Suprapubic skin (tissue), 4 donors: ENCODE measurements around the gene TMEM98. TPM values are rescaled to one million over a fixed set of nuclear protein-coding genes. Genes with fewer than 3 reads are reported as not detected.
"Not testable (repeated sequence)": the region's sequence is repeated elsewhere in the genome, so short reads cannot be mapped to it uniquely, and the experiment has no call there.

Experiments used
- DNase-seq, 2 donors: peaks; one replicate each; pipeline ENCODE4 v3.0.0-alpha.2; 2019; ENCODE audit warnings: low spot score in 2 of 2
- H3K27ac ChIP-seq: fragments of 200-600 bp; sonication (generic); one replicate; pipeline ENCODE4 v1.5.1; 2019
- H3K27me3 ChIP-seq: fragments of 200-600 bp; sonication (generic); one replicate; pipeline ENCODE4 v1.5.1; 2019
- H3K36me3 ChIP-seq: fragments of 200-600 bp; sonication (generic); one replicate; pipeline ENCODE4 v1.5.1; 2019
- H3K4me1 ChIP-seq: fragments of 200-600 bp; sonication (generic); one replicate; pipeline ENCODE4 v1.5.1; 2019
- H3K4me3 ChIP-seq: fragments of 200-600 bp; sonication (generic); one replicate; pipeline ENCODE4 v1.5.1; 2019; ENCODE audit warnings: mild to moderate bottlenecking
- H3K9me3 ChIP-seq: fragments of 200-600 bp; sonication (generic); one replicate; pipeline ENCODE4 v1.5.1; 2019
- EP300 ChIP-seq: sonication (generic); formaldehyde crosslinking; IDR thresholded peaks from one replicate; pipeline ENCODE4 v1.6.1; 2017; ENCODE audit warnings: antibody characterized with exemption
- POLR2A ChIP-seq, 2 donors: fragments of 450-650 bp; IDR thresholded peaks; one replicate each; pipeline ENCODE4 v1.6.1; 2017; ENCODE audit warnings: antibody characterized with exemption in 2 of 2, mild to moderate bottlenecking in 2 of 2, moderate library complexity in 2 of 2
- POLR2AphosphoS5 ChIP-seq, 3 donors: sonication (generic); formaldehyde crosslinking; IDR thresholded peaks; one replicate each; pipeline ENCODE4 v1.6.1; 2017; ENCODE audit warnings: antibody characterized with exemption in 3 of 3
- WGBS: methylation state at CpG from one replicate; pipeline ENCODE4 v1.1.5; 2018; 5-methylcytosine and 5-hydroxymethylcytosine counted together
- total RNA-seq, 4 donors: library from RNA; depleted of rRNA; stranded (reverse); fragments of >200 nt; gene quantifications; one replicate each; pipeline ENCODE4 v1.1.0, GENCODE V29; 2016
- TF ChIP-seq, protein P1 (sequence below), 2 donors: fragments of 200-600 bp in 1 of 2; fragments of 450-650 bp in 1 of 2; sonication (generic) in 1 of 2; IDR thresholded peaks; one replicate each; pipeline ENCODE4 v1.5.1; 2016 to 2019; ENCODE audit warnings: antibody characterized with exemption in 2 of 2, mild to moderate bottlenecking in 1 of 2, moderate library complexity in 1 of 2

Gene TMEM98
- total RNA-seq, 4 donors from 2014 or later = 17.7 to 31.3 (median 30.3) TPM

DNA sequence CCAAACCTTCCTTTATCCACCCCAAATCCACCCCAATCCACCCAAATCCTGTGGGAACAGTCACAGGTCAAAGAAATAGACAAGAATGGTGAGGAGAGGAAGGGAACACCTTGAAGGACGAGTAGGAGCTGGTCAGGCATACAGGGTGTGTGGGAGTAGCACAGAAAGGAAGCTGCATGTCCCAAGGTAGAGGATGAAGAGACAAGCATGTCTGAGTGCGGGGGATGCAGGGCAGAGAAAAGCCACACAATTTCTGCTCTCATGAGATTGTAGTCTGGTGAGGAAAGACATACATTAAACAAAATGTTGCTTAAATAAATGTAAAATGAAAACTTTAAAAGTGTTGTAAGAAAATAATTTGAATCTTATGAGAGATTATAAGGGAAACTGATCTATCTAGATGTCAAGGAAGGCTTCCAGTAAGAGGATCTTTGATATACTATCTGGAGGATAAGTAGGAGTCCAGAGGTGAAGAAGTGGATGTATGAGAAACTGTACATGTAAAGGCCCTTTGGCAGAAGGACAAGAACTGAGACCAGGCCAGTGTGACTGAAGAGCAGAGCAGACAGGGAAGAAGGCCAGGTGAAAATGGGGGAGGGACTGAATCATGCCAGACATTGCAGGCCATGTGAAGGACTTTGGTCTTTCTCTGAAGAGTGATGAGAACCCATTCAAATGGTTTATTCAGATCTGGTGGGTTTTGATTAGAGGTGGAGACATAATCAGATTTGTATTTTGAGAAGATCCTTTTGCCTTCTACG lies 18.6 kb downstream of the TMEM98 start:
- TF ChIP-seq EP300 = no peak
- no peak for TF ChIP-seq POLR2AphosphoS5 (IDR thresholded peaks at IDR 0.05)
- TF ChIP-seq, protein P1, sequence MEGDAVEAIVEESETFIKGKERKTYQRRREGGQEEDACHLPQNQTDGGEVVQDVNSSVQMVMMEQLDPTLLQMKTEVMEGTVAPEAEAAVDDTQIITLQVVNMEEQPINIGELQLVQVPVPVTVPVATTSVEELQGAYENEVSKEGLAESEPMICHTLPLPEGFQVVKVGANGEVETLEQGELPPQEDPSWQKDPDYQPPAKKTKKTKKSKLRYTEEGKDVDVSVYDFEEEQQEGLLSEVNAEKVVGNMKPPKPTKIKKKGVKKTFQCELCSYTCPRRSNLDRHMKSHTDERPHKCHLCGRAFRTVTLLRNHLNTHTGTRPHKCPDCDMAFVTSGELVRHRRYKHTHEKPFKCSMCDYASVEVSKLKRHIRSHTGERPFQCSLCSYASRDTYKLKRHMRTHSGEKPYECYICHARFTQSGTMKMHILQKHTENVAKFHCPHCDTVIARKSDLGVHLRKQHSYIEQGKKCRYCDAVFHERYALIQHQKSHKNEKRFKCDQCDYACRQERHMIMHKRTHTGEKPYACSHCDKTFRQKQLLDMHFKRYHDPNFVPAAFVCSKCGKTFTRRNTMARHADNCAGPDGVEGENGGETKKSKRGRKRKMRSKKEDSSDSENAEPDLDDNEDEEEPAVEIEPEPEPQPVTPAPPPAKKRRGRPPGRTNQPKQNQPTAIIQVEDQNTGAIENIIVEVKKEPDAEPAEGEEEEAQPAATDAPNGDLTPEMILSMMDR (IDR thresholded peaks at IDR 0.05) = no peak
- TF ChIP-seq POLR2A (IDR thresholded peaks at IDR 0.05) = no peak
- no peaks in the 10 kb centered on the region for H3K36me3 ChIP-seq
- DNase-seq = no peak
- no peaks in the 10 kb centered on the region for H3K9me3 ChIP-seq
- H3K27ac ChIP-seq = no peak overlapping the region
- peaks cover 10% of the 10 kb centered on the region for H3K4me1 ChIP-seq
- 67% methylated on average over 3 of the region's 3 CpGs for WGBS
- H3K4me3 ChIP-seq = no peak overlapping the region
- H3K27me3 ChIP-seq = no peaks in the 10 kb centered on the region

DNA sequence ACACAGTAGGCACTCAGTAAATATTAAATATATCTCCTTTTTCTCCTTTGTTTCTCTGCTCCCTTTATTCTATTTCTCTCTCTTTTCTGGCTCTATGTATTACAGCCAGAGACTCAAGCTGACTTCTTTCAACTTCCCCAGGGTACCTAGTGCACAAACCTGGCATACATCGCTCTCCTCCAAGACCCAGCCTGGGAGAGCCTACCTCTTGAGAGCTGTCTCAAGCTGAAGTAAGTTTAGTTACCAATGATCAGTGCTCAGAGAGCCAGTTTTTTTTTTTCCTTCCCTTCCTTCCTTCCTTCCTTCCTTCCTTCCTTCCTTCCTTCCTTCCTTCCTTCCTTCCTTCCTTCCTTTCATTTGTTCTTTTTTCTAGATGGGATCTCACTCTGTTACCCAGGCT lies 19.8 kb downstream of the TMEM98 start:
- H3K27me3 ChIP-seq = no peaks in the 10 kb centered on the region
- H3K9me3 ChIP-seq = no peaks in the 10 kb centered on the region
- peaks cover 10% of the 10 kb centered on the region for H3K4me1 ChIP-seq
- H3K36me3 ChIP-seq = no peaks in the 10 kb centered on the region
- no peak overlapping the region for H3K4me3 ChIP-seq
- TF ChIP-seq EP300 = no peak
- TF ChIP-seq, protein P1 (IDR thresholded peaks at IDR 0.05) = no peak
- no peak for TF ChIP-seq POLR2A (IDR thresholded peaks at IDR 0.05)
- no peak for TF ChIP-seq POLR2AphosphoS5 (IDR thresholded peaks at IDR 0.05)
- no peak for DNase-seq
- H3K27ac ChIP-seq = no peak overlapping the region
- WGBS = 96% methylated on average over 1 of the region's 1 CpG

- no peak for TF ChIP-seq EP300
- TF ChIP-seq POLR2AphosphoS5 (IDR thresholded peaks at IDR 0.05) = no peak
- TF ChIP-seq, protein P1 (IDR thresholded peaks at IDR 0.05) = no peak
- no peaks in the 10 kb centered on the region for H3K4me1 ChIP-seq
- WGBS = 75% methylated on average over 7 of the region's 7 CpGs
- H3K4me3 ChIP-seq = no peak overlapping the region
- H3K27me3 ChIP-seq = peaks cover 3% of the 10 kb centered on the region
- H3K27ac ChIP-seq = no peak overlapping the region
- H3K9me3 ChIP-seq = no peaks in the 10 kb centered on the region
- DNase-seq = no peak
- no peaks in the 10 kb centered on the region for H3K36me3 ChIP-seq
Observed at GRCh38 chr17:32949181-32949580, 21.2 kb downstream of the TMEM98 start.

GRCh38 chr17:32952491-32952890 lies 24.5 kb downstream of the TMEM98 start:
- H3K4me1 ChIP-seq, H3K27me3 ChIP-seq, H3K4me3 ChIP-seq, H3K36me3 ChIP-seq, H3K9me3 ChIP-seq, H3K27ac ChIP-seq, DNase-seq: not testable (repeated sequence)
- 70% methylated on average over 1 of the region's 1 CpG for WGBS

DNA sequence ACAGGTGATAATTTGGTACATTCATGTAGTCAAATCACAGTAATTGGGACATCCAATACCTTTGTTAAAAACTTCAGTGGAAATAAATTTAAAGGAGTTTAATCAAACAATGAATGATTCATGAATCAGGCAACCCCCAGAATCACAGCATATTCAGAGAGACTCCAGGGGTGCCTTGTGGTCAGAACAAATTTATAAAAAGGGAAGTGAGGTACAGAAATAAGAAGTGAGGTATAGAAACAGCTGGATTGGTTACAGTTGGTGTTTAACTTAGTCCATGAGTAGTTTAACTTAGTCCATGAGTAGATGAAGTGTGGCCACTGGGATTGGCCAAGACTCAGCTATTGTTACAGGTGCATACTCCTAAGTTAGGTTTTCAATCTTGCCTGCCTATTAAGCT lies 25.1 kb downstream of the TMEM98 start:
- no peak for TF ChIP-seq EP300
- TF ChIP-seq, protein P1 (IDR thresholded peaks at IDR 0.05) = no peak
- TF ChIP-seq POLR2AphosphoS5 (IDR thresholded peaks at IDR 0.05) = no peak
- TF ChIP-seq POLR2A (IDR thresholded peaks at IDR 0.05) = no peak
- Histone ChIP-seq H3K27ac (no peak overlapping the region), H3K9me3 (no peaks in the 10 kb centered on the region), H3K36me3 (no peaks in the 10 kb centered on the region), H3K4me1 (no peaks in the 10 kb centered on the region), H3K27me3 (peaks cover 3% of the 10 kb centered on the region), H3K4me3 (no peak overlapping the region)
- DNase-seq = no peak

GRCh38 chr17:32953857-32954256 lies 25.9 kb downstream of the TMEM98 start:
- WGBS = 83% methylated on average over 2 of the region's 2 CpGs
- no peak overlapping the region for H3K27ac ChIP-seq

More at GRCh38 chr17:32953857-32954256, 25.9 kb downstream of the TMEM98 start:
- DNase-seq = no peak
- no peaks in the 10 kb centered on the region for H3K4me1 ChIP-seq
- H3K4me3 ChIP-seq = no peak overlapping the region
- TF ChIP-seq, protein P1 (IDR thresholded peaks at IDR 0.05) = no peak
- TF ChIP-seq POLR2A (IDR thresholded peaks at IDR 0.05) (no peak), POLR2AphosphoS5 (IDR thresholded peaks at IDR 0.05) (no peak), EP300 (no peak)
- H3K36me3 ChIP-seq = no peaks in the 10 kb centered on the region
- H3K9me3 ChIP-seq = no peaks in the 10 kb centered on the region
- H3K27me3 ChIP-seq = peaks cover 3% of the 10 kb centered on the region
